Lower lobe of right lung (tissue), 2 donors: Measurements from ENCODE around the gene SELENOP. TPM values are rescaled to one million over a fixed set of nuclear protein-coding genes. Genes with fewer than 3 reads are reported as not detected.

ENCODE experiments used
- ATAC-seq, 2 donors: fragments of 200-7000 bp; cut with Tn5 transposase; one replicate each; pipeline ENCODE4 v1.9.1; 2020 to 2022; ENCODE audit warnings: mild to moderate bottlenecking in 2 of 2, moderate library complexity in 2 of 2
- DNase-seq: peaks from one replicate; pipeline ENCODE4 v3.0.0-alpha.2; 2020
- H3K27ac ChIP-seq: fragments of 200-600 bp; one replicate; pipeline ENCODE4 v1.8.0; 2022
- H3K27me3 ChIP-seq: fragments of 200-600 bp; one replicate; pipeline ENCODE4 v1.8.0; 2022; ENCODE audit warnings: low read depth
- H3K36me3 ChIP-seq: fragments of 200-600 bp; one replicate; pipeline ENCODE4 v1.8.0; 2022; ENCODE audit warnings: mild to moderate bottlenecking
- H3K4me1 ChIP-seq: fragments of 200-600 bp; one replicate; pipeline ENCODE4 v1.8.0; 2022
- H3K4me3 ChIP-seq: fragments of 200-600 bp; one replicate; pipeline ENCODE4 v1.8.0; 2022; ENCODE audit warnings: mild to moderate bottlenecking
- H3K9me3 ChIP-seq: fragments of 200-600 bp; one replicate; pipeline ENCODE4 v1.8.0; 2022
- intact Hi-C: fragments of 100-400 bp; cut with DNase I; formaldehyde crosslinking; loops from one replicate; pipeline ENCODE4 v1.11.0; 2022
- total RNA-seq: library from RNA; stranded (reverse); fragmentation: NEBNext Ultra II Directional; extraction: Animal tissue kit (Norgen Biotek cat#: 25700); gene quantifications from one replicate; pipeline ENCODE4 v1.2.1, GENCODE V29; 2021
- TF ChIP-seq, protein P1 (sequence below): fragments of 200-600 bp; IDR thresholded peaks from one replicate; pipeline ENCODE4 v1.8.0; 2022; ENCODE audit warnings: antibody characterized with exemption, mild to moderate bottlenecking
- donor health status: DM: no; HTN: yes; CAD: no; lungs with severe emphysema.

SELENOP gene
- total RNA-seq, 1 donor from 2014 or later, result 705 TPM

DNA sequence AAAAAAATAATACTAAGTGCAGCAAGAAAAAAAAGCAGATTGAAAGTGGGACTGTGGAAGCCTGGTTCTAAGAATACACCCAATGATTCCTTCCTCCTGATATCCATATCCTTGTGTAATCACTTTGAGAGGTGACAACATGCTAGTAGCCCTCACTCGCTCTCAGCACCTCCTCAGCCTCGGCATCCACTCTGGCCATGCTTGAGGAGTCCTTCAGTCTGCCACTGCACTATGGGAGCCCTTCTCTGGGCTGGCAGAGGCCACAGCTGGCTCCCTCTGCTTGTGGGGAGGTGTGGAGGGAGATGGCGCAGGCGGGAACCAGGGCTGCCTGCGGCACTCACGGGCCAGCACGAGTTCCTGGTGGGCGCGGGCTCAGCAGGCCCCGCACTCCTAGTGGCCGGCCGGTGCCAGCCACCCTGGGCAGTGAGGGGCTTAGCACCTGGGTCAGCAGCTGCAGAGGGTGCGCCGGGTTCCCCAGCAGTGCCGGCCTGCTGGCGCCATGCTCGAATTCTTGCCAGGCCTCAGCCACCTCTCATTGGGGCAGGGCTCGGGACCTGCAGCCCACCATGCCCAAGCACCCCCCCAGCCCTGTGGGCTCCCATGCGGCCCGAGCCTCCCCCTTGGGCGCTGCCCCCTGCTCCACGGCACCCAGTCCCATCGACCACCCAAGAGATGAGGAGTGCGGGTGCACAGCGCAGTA, 24.5 kb upstream of the SELENOP start:
- Histone ChIP-seq H3K4me3 (no peak overlapping the region), H3K27ac (no peak overlapping the region), H3K36me3 (no peaks in the 10 kb centered on the region), H3K4me1 (peaks cover 7% of the 10 kb centered on the region), H3K27me3 (no peaks in the 10 kb centered on the region), H3K9me3 (peaks cover 3% of the 10 kb centered on the region)
- peak; percentile 37 to 63 for ATAC-seq
- DNase-seq, result peak; percentile 67
- TF ChIP-seq, protein P1, sequence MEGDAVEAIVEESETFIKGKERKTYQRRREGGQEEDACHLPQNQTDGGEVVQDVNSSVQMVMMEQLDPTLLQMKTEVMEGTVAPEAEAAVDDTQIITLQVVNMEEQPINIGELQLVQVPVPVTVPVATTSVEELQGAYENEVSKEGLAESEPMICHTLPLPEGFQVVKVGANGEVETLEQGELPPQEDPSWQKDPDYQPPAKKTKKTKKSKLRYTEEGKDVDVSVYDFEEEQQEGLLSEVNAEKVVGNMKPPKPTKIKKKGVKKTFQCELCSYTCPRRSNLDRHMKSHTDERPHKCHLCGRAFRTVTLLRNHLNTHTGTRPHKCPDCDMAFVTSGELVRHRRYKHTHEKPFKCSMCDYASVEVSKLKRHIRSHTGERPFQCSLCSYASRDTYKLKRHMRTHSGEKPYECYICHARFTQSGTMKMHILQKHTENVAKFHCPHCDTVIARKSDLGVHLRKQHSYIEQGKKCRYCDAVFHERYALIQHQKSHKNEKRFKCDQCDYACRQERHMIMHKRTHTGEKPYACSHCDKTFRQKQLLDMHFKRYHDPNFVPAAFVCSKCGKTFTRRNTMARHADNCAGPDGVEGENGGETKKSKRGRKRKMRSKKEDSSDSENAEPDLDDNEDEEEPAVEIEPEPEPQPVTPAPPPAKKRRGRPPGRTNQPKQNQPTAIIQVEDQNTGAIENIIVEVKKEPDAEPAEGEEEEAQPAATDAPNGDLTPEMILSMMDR, result no peak
- intact Hi-C loops, result no loop called here

DNA sequence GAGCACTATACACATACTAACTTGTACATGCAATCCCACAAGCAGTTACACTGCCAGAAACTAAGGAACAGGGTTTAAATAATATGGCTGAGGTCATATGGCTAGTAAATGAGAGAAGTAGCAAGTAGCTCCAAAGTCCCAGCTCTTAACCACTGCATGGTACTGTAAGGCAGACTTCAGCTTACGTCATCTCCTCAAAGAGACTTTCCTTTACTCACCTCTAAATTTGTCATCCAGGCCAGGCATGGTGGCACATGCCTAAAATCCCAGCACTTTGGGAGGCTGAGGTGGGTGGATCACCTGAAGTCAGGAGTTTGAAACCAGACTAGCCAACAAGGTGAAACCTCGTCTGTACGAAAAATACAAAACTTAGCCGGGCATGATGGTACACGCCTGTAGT, 20.4 kb upstream of the SELENOP start:
- H3K4me3 ChIP-seq, result no peak overlapping the region
- DNase-seq, result no peak
- no peaks in the 10 kb centered on the region for H3K36me3 ChIP-seq
- no peaks in the 10 kb centered on the region for H3K4me1 ChIP-seq
- H3K27me3 ChIP-seq, result no peaks in the 10 kb centered on the region
- H3K9me3 ChIP-seq, result peaks cover 3% of the 10 kb centered on the region
- no peak overlapping the region for H3K27ac ChIP-seq
- TF ChIP-seq, protein P1, result no peak
- intact Hi-C loops, result no loop called here
- ATAC-seq, result no peak

DNA sequence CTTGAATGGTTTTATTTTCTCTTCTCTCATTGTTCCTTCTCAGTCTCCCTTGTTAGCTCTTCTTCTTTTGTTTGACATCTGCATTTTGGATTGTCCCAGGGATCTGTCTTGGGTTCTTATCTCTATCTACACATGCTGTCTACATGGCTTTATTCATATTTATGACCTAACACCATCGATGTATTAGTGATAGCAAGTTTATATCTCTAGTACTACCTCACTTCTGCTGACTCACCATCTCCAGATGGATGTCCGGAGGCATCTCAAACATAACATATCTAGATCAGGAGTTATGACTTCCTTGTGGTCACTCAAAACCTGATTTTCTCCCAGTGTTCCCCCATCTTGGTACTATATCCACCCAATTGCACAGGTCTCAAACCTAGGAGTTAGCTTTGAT, 19.2 kb upstream of the SELENOP start:
- intact Hi-C loops, result no loop called here
- no peak overlapping the region for H3K27ac ChIP-seq
- peaks cover 9% of the 10 kb centered on the region for H3K4me1 ChIP-seq
- H3K4me3 ChIP-seq, result no peak overlapping the region
- no peaks in the 10 kb centered on the region for H3K36me3 ChIP-seq
- ATAC-seq, result no peak
- no peaks in the 10 kb centered on the region for H3K9me3 ChIP-seq
- TF ChIP-seq, protein P1, result no peak
- no peaks in the 10 kb centered on the region for H3K27me3 ChIP-seq
- DNase-seq, result no peak

DNA sequence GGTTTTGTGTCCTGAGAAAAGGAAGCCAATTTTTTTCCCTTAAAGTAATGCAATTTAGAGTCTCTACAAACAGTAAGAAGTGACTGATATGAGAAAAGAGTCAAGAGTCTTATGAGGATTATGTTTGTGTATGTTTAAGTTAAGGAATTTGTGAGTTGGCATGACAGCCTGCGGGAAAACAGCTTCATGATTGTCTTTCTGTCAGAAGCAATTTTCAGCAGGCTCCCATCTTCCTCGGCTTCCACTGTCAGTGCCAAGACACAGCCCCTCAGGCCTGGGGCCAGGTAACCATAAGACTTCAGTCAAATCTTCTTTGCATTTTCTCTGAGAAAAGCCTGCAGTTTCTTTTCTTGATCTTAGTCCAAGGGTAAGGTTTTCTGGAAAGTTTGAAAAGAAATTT, 17.0 kb upstream of the SELENOP start:
- intact Hi-C loops, result no loop called here
- no peak for ATAC-seq
- Histone ChIP-seq H3K27ac (no peak overlapping the region), H3K9me3 (no peaks in the 10 kb centered on the region), H3K36me3 (no peaks in the 10 kb centered on the region), H3K27me3 (no peaks in the 10 kb centered on the region), H3K4me1 (peaks cover 9% of the 10 kb centered on the region), H3K4me3 (no peak overlapping the region)
- TF ChIP-seq, protein P1, result no peak
- DNase-seq, result no peak

DNA sequence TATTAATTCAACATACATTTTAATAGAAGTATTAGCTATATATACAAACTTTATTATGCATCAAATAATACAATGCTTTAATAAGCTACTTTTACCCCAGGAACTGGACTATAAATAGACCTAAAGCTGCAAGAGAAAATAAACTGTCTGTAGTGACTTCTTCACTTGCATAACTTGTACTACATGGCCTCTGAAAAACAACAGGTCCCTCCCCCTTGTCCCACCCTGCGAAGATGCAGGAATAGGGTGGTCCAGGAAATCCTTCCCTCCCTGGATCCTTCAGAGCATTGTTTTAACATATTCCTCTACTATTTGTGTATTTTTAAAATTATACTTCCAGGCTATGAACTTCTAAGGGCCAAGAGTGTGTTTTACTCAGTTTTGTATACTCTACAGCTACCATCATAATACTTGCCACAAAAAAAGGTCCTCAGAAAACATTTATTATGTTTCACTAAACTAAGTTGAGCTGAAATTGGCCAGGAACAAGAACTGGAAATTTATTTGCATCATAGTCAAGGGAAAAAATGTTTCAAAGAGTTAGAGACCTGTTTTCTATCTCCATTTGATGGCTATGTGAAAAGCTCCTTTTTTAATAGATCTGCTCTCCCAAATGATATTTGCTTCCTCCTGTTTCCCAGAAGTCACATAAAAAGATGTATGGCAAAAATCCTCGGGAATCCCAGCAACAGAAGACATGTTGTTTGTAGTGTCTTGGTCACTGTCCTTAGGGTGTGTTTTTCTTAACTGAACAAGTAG, 15.2 kb upstream of the SELENOP start:
- no peak for DNase-seq
- no peaks in the 10 kb centered on the region for H3K27me3 ChIP-seq
- H3K4me3 ChIP-seq, result no peak overlapping the region
- no peak for ATAC-seq
- TF ChIP-seq, protein P1, result no peak
- H3K36me3 ChIP-seq, result no peaks in the 10 kb centered on the region
- peaks cover 9% of the 10 kb centered on the region for H3K4me1 ChIP-seq
- no peaks in the 10 kb centered on the region for H3K9me3 ChIP-seq
- no peak overlapping the region for H3K27ac ChIP-seq
- intact Hi-C loops, result no loop called here
